Heart left ventricle (tissue), 13 donors: Measurements from ENCODE around the gene TFEB.

Source experiments
- POLR2A ChIP-seq, 2 donors: fragments of 450-650 bp; IDR thresholded peaks; one replicate each; pipeline ENCODE4 v1.6.1; 2017; ENCODE audit warnings: antibody characterized with exemption in 2 of 2, mild to moderate bottlenecking in 2 of 2, moderate library complexity in 2 of 2
- TF ChIP-seq, protein P1 (sequence below), 12 donors: fragments of 200-600 bp; sonication (generic) in 4 of 12; IDR thresholded peaks; one replicate each; pipeline versions ENCODE4 v1.5.0 to v1.8.0; 2018 to 2022; ENCODE audit warnings: antibody characterized with exemption in 12 of 12, mild to moderate bottlenecking in 5 of 12
- donor health status: ischemic (EF 13 %, LVEDD 7.1; RV severe dilation, severe dysfunction).
- donor health status: DM: no; HTN: yes; CAD: no.
- donor health status: DM: no; HTN: no; CAD: no.
- donor health status: ischemic (EF 25% LVEDD 6.9; RV normal size, moderate dysfunction).
- donor health status: ischemic (EF 25% LVEDD 5.7; RV mildly dilated, moderate dysfunction).
- donor health status: ischemic (EF 35%, LVEDD 5.7; RV mildly dilated, moderate dysfunction).
- donor health status: nonischemic (EF 11% LVEDD 7.7; RV severe dilation, severe dysfunction).
- donor health status: DM: yes; HTN: yes; CAD: no.
- donor health status: PGD.
- donor health status: ischemic (EF 29% LVEDD 5.4; RV normal size, mild dysfunction).
- donor health status: nonischemic (EF 23%, LVEDD 6.1; RV moderate dilation, normal function).

GRCh38 chr6:41778895-41779294, 43.5 kb upstream of the TFEB start:
- no peak for TF ChIP-seq POLR2A (IDR thresholded peaks at IDR 0.05)
- TF ChIP-seq, protein P1, sequence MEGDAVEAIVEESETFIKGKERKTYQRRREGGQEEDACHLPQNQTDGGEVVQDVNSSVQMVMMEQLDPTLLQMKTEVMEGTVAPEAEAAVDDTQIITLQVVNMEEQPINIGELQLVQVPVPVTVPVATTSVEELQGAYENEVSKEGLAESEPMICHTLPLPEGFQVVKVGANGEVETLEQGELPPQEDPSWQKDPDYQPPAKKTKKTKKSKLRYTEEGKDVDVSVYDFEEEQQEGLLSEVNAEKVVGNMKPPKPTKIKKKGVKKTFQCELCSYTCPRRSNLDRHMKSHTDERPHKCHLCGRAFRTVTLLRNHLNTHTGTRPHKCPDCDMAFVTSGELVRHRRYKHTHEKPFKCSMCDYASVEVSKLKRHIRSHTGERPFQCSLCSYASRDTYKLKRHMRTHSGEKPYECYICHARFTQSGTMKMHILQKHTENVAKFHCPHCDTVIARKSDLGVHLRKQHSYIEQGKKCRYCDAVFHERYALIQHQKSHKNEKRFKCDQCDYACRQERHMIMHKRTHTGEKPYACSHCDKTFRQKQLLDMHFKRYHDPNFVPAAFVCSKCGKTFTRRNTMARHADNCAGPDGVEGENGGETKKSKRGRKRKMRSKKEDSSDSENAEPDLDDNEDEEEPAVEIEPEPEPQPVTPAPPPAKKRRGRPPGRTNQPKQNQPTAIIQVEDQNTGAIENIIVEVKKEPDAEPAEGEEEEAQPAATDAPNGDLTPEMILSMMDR (IDR thresholded peaks at IDR 0.05), result no peak
